ENCODE results near the gene STON2.
"Not testable (repeated sequence)": the region's sequence is repeated elsewhere in the genome, so short reads cannot be mapped to it uniquely, and the experiment has no call there.

Gene STON2

DNA sequence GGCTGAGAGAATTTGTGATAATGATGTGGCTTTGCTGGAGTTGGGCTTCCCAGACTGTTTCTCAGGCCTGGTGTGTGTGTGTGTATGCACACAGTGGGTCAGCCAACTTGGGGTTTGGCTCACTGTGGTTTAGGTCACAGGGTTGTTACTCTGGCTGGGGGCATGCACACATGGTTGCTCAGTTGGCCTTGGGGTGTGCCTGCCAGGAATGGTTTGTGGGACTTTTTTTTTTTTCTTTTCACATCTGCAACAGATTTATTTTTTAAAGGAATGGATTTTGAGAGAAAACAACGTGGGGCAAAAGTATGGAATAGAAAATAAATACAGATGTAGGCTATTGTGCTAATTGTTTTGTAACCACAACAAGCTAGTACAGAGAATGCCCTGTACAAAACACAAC is 154.4 kb downstream of the STON2 start:
- Histone ChIP-seq H3K9me3 (ENCODE audit: insufficient read depth, low read depth, low read length) (peaks cover 13% of the 10 kb centered on the region; the same call in 1 of the 2 replicates), H3K27me3 (ENCODE audit: insufficient read depth, low read length) (no peaks in the 10 kb centered on the region), H3K27ac (ENCODE audit: low read depth, low read length) (no peak overlapping the region), H3K36me3 (ENCODE audit: insufficient read depth, low read length) (no peaks in the 10 kb centered on the region), H3K4me3 (ENCODE audit: low read length) (no peak overlapping the region), H3K4me1 (ENCODE audit: insufficient read depth, low read length) (no peaks in the 10 kb centered on the region), H3K9ac (ENCODE audit: low read depth, low read length) (no peak overlapping the region)
- WGBS, result 57% methylated on average over 1 of the region's 1 CpG

GRCh38 chr14:81244431-81244830 is 155.7 kb downstream of the STON2 start:
- H3K36me3 ChIP-seq (ENCODE audit: insufficient read depth, low read length), result not testable (repeated sequence)

GRCh38 chr14:81243499-81243898 is 156.6 kb downstream of the STON2 start:
- Histone ChIP-seq H3K4me1 (ENCODE audit: insufficient read depth, low read length) (no peaks in the 10 kb centered on the region), H3K4me3 (ENCODE audit: low read length) (no peak overlapping the region), H3K9me3 (ENCODE audit: insufficient read depth, low read depth, low read length) (peaks cover 13% of the 10 kb centered on the region; the same call in 1 of the 2 replicates), H3K36me3 (ENCODE audit: insufficient read depth, low read length) (no peaks in the 10 kb centered on the region), H3K27me3 (ENCODE audit: insufficient read depth, low read length) (no peaks in the 10 kb centered on the region), H3K27ac (ENCODE audit: low read depth, low read length) (no peak overlapping the region), H3K9ac (ENCODE audit: low read depth, low read length) (no peak overlapping the region)
- 95% methylated on average over 2 of the region's 2 CpGs for WGBS

More at GRCh38 chr14:81244431-81244830, 155.7 kb downstream of the STON2 start:
- not testable (repeated sequence) for H3K9ac ChIP-seq (ENCODE audit: low read depth, low read length); H3K4me3 ChIP-seq (ENCODE audit: low read length); H3K27me3 ChIP-seq (ENCODE audit: insufficient read depth, low read length); H3K27ac ChIP-seq (ENCODE audit: low read depth, low read length); H3K4me1 ChIP-seq (ENCODE audit: insufficient read depth, low read length)
- 97% methylated on average over 28 of the region's 28 CpGs for WGBS
- H3K9me3 ChIP-seq (ENCODE audit: insufficient read depth, low read depth, low read length), result peaks cover 13% of the 10 kb centered on the region; the same call in 1 of the 2 replicates

GRCh38 chr14:81236849-81237248 is 163.3 kb downstream of the STON2 start:
- not testable (repeated sequence) for H3K27ac ChIP-seq (ENCODE audit: low read depth, low read length); H3K9ac ChIP-seq (ENCODE audit: low read depth, low read length); H3K4me1 ChIP-seq (ENCODE audit: insufficient read depth, low read length); H3K27me3 ChIP-seq (ENCODE audit: insufficient read depth, low read length); H3K4me3 ChIP-seq (ENCODE audit: low read length); H3K36me3 ChIP-seq (ENCODE audit: insufficient read depth, low read length); H3K9me3 ChIP-seq (ENCODE audit: insufficient read depth, low read depth, low read length)
- WGBS, result 90% methylated on average over 1 of the region's 2 CpGs

GRCh38 chr14:81236138-81236537 is 164.0 kb downstream of the STON2 start:
- no peaks in the 10 kb centered on the region for H3K9me3 ChIP-seq (ENCODE audit: insufficient read depth, low read depth, low read length)
- no peaks in the 10 kb centered on the region for H3K36me3 ChIP-seq (ENCODE audit: insufficient read depth, low read length)
- peaks cover 13% of the 10 kb centered on the region; the same call in 1 of the 2 replicates for H3K4me1 ChIP-seq (ENCODE audit: insufficient read depth, low read length)
- H3K4me3 ChIP-seq (ENCODE audit: low read length), result no peak overlapping the region
- H3K27me3 ChIP-seq (ENCODE audit: insufficient read depth, low read length), result no peaks in the 10 kb centered on the region
- WGBS, result 93% methylated on average over 20 of the region's 20 CpGs
- H3K27ac ChIP-seq (ENCODE audit: low read depth, low read length), result no peak overlapping the region
- no peak overlapping the region for H3K9ac ChIP-seq (ENCODE audit: low read depth, low read length)

DNA sequence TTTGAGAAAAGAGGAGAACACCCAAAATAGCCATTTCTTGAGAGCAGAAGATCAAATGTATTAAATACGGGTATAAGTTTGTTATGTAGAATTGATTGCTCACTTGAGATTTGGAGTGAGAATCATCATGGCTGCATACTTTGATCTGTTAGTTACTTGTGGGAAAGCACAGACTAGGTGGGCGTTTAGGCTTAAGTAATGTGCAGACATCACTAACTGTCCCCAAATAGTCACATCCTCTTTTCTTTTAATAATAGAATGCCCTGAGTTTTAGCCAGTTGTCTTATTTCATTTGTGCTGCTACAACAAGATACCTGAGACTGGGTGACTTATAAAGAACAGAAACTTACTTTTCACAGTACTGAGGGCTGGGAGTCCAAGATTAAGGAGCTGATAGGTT is 165.0 kb downstream of the STON2 start:
- Histone ChIP-seq H3K9ac (ENCODE audit: low read depth, low read length) (no peak overlapping the region), H3K36me3 (ENCODE audit: insufficient read depth, low read length) (no peaks in the 10 kb centered on the region), H3K27me3 (ENCODE audit: insufficient read depth, low read length) (no peaks in the 10 kb centered on the region), H3K4me3 (ENCODE audit: low read length) (no peak overlapping the region), H3K27ac (ENCODE audit: low read depth, low read length) (no peak overlapping the region), H3K9me3 (ENCODE audit: insufficient read depth, low read depth, low read length) (peaks cover 7% of the 10 kb centered on the region), H3K4me1 (ENCODE audit: insufficient read depth, low read length) (peaks cover 13% of the 10 kb centered on the region; the same call in 1 of the 2 replicates)
- 94% methylated on average over 2 of the region's 2 CpGs for WGBS

- Histone ChIP-seq H3K27ac (ENCODE audit: low read depth, low read length) (no peak overlapping the region), H3K4me1 (ENCODE audit: insufficient read depth, low read length) (peaks cover 13% of the 10 kb centered on the region; the same call in 1 of the 2 replicates), H3K4me3 (ENCODE audit: low read length) (no peak overlapping the region), H3K36me3 (ENCODE audit: insufficient read depth, low read length) (no peaks in the 10 kb centered on the region), H3K9me3 (ENCODE audit: insufficient read depth, low read depth, low read length) (peaks cover 7% of the 10 kb centered on the region), H3K27me3 (ENCODE audit: insufficient read depth, low read length) (no peaks in the 10 kb centered on the region), H3K9ac (ENCODE audit: low read depth, low read length) (no peak overlapping the region)
Observed at GRCh38 chr14:81234278-81234677, 165.8 kb downstream of the STON2 start.

GRCh38 chr14:81233615-81234014 is 166.5 kb downstream of the STON2 start:
- H3K9me3 ChIP-seq (ENCODE audit: insufficient read depth, low read depth, low read length), result peaks cover 7% of the 10 kb centered on the region
- no peak overlapping the region for H3K4me3 ChIP-seq (ENCODE audit: low read length)
- H3K27ac ChIP-seq (ENCODE audit: low read depth, low read length), result no peak overlapping the region
- no peaks in the 10 kb centered on the region for H3K36me3 ChIP-seq (ENCODE audit: insufficient read depth, low read length)
- H3K9ac ChIP-seq (ENCODE audit: low read depth, low read length), result no peak overlapping the region
- H3K27me3 ChIP-seq (ENCODE audit: insufficient read depth, low read length), result no peaks in the 10 kb centered on the region
- H3K4me1 ChIP-seq (ENCODE audit: insufficient read depth, low read length), result peaks cover 13% of the 10 kb centered on the region; the same call in 1 of the 2 replicates
- 91% methylated on average over 1 of the region's 1 CpG for WGBS

GRCh38 chr14:81231540-81231939 is 168.6 kb downstream of the STON2 start:
- no peaks in the 10 kb centered on the region for H3K36me3 ChIP-seq (ENCODE audit: insufficient read depth, low read length)
- H3K4me1 ChIP-seq (ENCODE audit: insufficient read depth, low read length), result peaks cover 13% of the 10 kb centered on the region; the same call in 1 of the 2 replicates
- no peak overlapping the region for H3K4me3 ChIP-seq (ENCODE audit: low read length)
- no peak overlapping the region for H3K27ac ChIP-seq (ENCODE audit: low read depth, low read length)
- peaks cover 7% of the 10 kb centered on the region for H3K9me3 ChIP-seq (ENCODE audit: insufficient read depth, low read depth, low read length)
- no peak overlapping the region for H3K9ac ChIP-seq (ENCODE audit: low read depth, low read length)
- H3K27me3 ChIP-seq (ENCODE audit: insufficient read depth, low read length), result no peaks in the 10 kb centered on the region
- 71% methylated on average over 1 of the region's 1 CpG for WGBS

DNA sequence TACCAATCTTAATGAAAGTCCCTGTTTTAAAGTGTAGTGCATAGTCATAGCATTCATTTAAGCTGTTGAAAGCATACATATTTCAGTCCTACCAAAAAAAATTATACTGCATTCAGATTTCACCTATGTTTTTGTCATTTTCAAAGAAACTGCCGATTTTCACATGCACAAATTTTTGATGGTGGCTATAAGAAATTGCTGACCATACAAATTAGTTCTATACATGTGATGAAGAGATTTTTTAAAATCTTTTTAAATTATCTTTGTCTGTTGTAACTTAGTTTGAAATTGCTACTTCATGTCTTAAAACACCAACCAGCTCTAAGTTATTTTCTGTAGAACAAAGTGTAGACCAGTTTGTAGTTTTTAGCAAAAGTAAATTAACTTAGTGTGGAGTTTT is 175.9 kb downstream of the STON2 start:
- Histone ChIP-seq H3K9ac (ENCODE audit: low read depth, low read length) (no peak overlapping the region), H3K27ac (ENCODE audit: low read depth, low read length) (no peak overlapping the region), H3K36me3 (ENCODE audit: insufficient read depth, low read length) (no peaks in the 10 kb centered on the region), H3K4me3 (ENCODE audit: low read length) (no peak overlapping the region), H3K27me3 (ENCODE audit: insufficient read depth, low read length) (no peaks in the 10 kb centered on the region), H3K9me3 (ENCODE audit: insufficient read depth, low read depth, low read length) (no peaks in the 10 kb centered on the region), H3K4me1 (ENCODE audit: insufficient read depth, low read length) (peaks cover 12% of the 10 kb centered on the region)
- WGBS, result no CpG with 5 or more reads among the region's 1 CpG

DNA sequence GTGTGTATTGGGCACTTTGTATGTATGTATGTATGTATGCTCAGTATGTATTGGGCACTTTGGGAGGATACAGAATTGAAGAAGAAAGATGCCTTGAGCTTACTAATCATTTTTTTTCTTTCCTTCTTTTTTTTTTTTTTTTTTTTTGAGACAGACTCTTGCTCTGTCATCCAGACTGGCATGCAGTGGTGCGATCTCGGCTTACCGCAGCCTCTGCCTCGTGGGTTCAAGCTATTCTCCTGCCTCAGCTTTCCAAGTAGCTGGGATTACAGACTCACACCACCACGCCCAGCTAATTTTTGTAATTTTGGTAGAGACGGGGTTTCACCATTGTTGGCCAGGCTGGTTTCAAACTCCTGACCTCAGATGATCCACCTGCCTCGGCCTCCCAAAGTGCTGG is 176.3 kb downstream of the STON2 start:
- peaks cover 12% of the 10 kb centered on the region for H3K4me1 ChIP-seq (ENCODE audit: insufficient read depth, low read length)
- not testable (repeated sequence) for H3K4me3 ChIP-seq (ENCODE audit: low read length); H3K36me3 ChIP-seq (ENCODE audit: insufficient read depth, low read length); H3K27me3 ChIP-seq (ENCODE audit: insufficient read depth, low read length); H3K9me3 ChIP-seq (ENCODE audit: insufficient read depth, low read depth, low read length); H3K9ac ChIP-seq (ENCODE audit: low read depth, low read length); H3K27ac ChIP-seq (ENCODE audit: low read depth, low read length)
- WGBS, result 95% methylated on average over 7 of the region's 7 CpGs

DNA sequence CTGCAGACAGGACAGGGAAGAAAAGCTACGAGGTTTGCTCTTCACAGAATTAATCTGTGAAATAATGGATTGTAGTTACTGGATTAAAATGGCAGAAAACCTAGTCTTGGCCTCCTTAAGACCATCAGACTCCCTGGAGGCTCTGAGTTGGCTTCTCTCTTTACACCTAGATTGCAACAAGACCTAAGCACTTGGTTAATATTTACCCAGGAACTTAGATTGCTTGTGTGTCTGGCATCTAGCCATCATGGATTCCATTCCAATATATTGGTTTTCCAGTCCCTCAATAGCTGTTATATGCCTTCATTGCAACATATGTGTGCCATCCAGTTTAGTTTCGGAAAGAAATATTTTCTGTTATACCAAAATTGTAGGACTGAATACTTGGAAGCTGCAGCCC is 177.4 kb downstream of the STON2 start:
- Histone ChIP-seq H3K9ac (ENCODE audit: low read depth, low read length) (no peak overlapping the region), H3K27ac (ENCODE audit: low read depth, low read length) (no peak overlapping the region), H3K4me3 (ENCODE audit: low read length) (no peak overlapping the region), H3K4me1 (ENCODE audit: insufficient read depth, low read length) (peaks cover 23% of the 10 kb centered on the region), H3K9me3 (ENCODE audit: insufficient read depth, low read depth, low read length) (no peaks in the 10 kb centered on the region), H3K36me3 (ENCODE audit: insufficient read depth, low read length) (no peaks in the 10 kb centered on the region), H3K27me3 (ENCODE audit: insufficient read depth, low read length) (no peaks in the 10 kb centered on the region)
- 94% methylated on average over 2 of the region's 2 CpGs for WGBS

Measured in HUES64 (cell line).